ENCODE results near the gene ODC1.

ODC1 gene

GRCh38 chr2:10402062-10402585 lies 46.0 kb downstream of the ODC1 start:
- TF ChIP-seq CTCF (IDR thresholded peaks at IDR 0.05; ENCODE audit: borderline replicate concordance, extremely low read depth, low read length, poor library complexity, severe bottlenecking) (no peak), EZH2 (IDR thresholded peaks at IDR 0.05; ENCODE audit: borderline replicate concordance, low read depth, low read length, severe bottlenecking) (no peak)
- Histone ChIP-seq H3K27ac (ENCODE audit: low read length) (no peak overlapping the region), H2AFZ (ENCODE audit: low read depth, low read length) (no peak overlapping the region), H4K20me1 (ENCODE audit: insufficient read depth, low read length) (no peaks in the 10 kb centered on the region), H3K36me3 (ENCODE audit: insufficient read depth, low read length) (no peaks in the 10 kb centered on the region), H3K4me1 (ENCODE audit: insufficient read depth, low read length) (no peaks in the 10 kb centered on the region), H3K9me3 (ENCODE audit: insufficient read depth, low read length, severe bottlenecking) (no peaks in the 10 kb centered on the region), H3K4me3 (ENCODE audit: low read depth in 1 of 2, low read length in 2 of 2) (no peak overlapping the region), H3K27me3 (ENCODE audit: insufficient read depth, low read length, poor library complexity) (no peaks in the 10 kb centered on the region), H3K79me2 (ENCODE audit: insufficient read depth, low read length) (no peaks in the 10 kb centered on the region), H3K9ac (ENCODE audit: low read depth, low read length) (no peak overlapping the region), H3K4me2 (ENCODE audit: insufficient read depth, low read length) (no peak overlapping the region)
- DNase-seq (no peak), ATAC-seq (ENCODE audit: insufficient read depth, low read depth) (no peak)

- no peak overlapping the region for H2AFZ ChIP-seq (ENCODE audit: low read depth, low read length)
- peaks cover 2% of the 10 kb centered on the region; the same call in 1 of the 2 replicates for H4K20me1 ChIP-seq (ENCODE audit: insufficient read depth, low read length)
- no peak overlapping the region for H3K4me3 ChIP-seq (ENCODE audit: low read depth in 1 of 2, low read length in 2 of 2)
- H3K27ac ChIP-seq (ENCODE audit: low read length): no peak overlapping the region
- ATAC-seq (ENCODE audit: insufficient read depth, low read depth) (no peak), DNase-seq (no peak)
- TF ChIP-seq EZH2 (IDR thresholded peaks at IDR 0.05; ENCODE audit: borderline replicate concordance, low read depth, low read length, severe bottlenecking): no peak
- no peak for TF ChIP-seq CTCF (IDR thresholded peaks at IDR 0.05; ENCODE audit: borderline replicate concordance, extremely low read depth, low read length, poor library complexity, severe bottlenecking)
- H3K4me2 ChIP-seq (ENCODE audit: insufficient read depth, low read length): no peak overlapping the region
- H3K9ac ChIP-seq (ENCODE audit: low read depth, low read length): no peak overlapping the region
- H3K4me1 ChIP-seq (ENCODE audit: insufficient read depth, low read length): no peaks in the 10 kb centered on the region
- no peaks in the 10 kb centered on the region for H3K36me3 ChIP-seq (ENCODE audit: insufficient read depth, low read length)
- H3K79me2 ChIP-seq (ENCODE audit: insufficient read depth, low read length): no peaks in the 10 kb centered on the region
- H3K27me3 ChIP-seq (ENCODE audit: insufficient read depth, low read length, poor library complexity): no peaks in the 10 kb centered on the region
- H3K9me3 ChIP-seq (ENCODE audit: insufficient read depth, low read length, severe bottlenecking): no peaks in the 10 kb centered on the region
Observed at GRCh38 chr2:10400978-10401951, 46.9 kb downstream of the ODC1 start.

- H3K27ac ChIP-seq (ENCODE audit: low read length): no peak overlapping the region
- H3K9me3 ChIP-seq (ENCODE audit: insufficient read depth, low read length, severe bottlenecking): no peaks in the 10 kb centered on the region
- no peak overlapping the region for H3K4me3 ChIP-seq (ENCODE audit: low read depth in 1 of 2, low read length in 2 of 2)
- no peak overlapping the region for H3K9ac ChIP-seq (ENCODE audit: low read depth, low read length)
- H4K20me1 ChIP-seq (ENCODE audit: insufficient read depth, low read length): peaks cover 9% of the 10 kb centered on the region; the same call in 1 of the 2 replicates
- DNase-seq: no peak
- no peak for ATAC-seq (ENCODE audit: insufficient read depth, low read depth)
- H2AFZ ChIP-seq (ENCODE audit: low read depth, low read length): no peak overlapping the region
- no peak overlapping the region for H3K4me2 ChIP-seq (ENCODE audit: insufficient read depth, low read length)
- H3K36me3 ChIP-seq (ENCODE audit: insufficient read depth, low read length): no peaks in the 10 kb centered on the region
- no peaks in the 10 kb centered on the region for H3K27me3 ChIP-seq (ENCODE audit: insufficient read depth, low read length, poor library complexity)
- TF ChIP-seq EZH2 (IDR thresholded peaks at IDR 0.05; ENCODE audit: borderline replicate concordance, low read depth, low read length, severe bottlenecking) (no peak), CTCF (IDR thresholded peaks at IDR 0.05; ENCODE audit: borderline replicate concordance, extremely low read depth, low read length, poor library complexity, severe bottlenecking) (no peak)
- H3K79me2 ChIP-seq (ENCODE audit: insufficient read depth, low read length): no peaks in the 10 kb centered on the region
- no peaks in the 10 kb centered on the region for H3K4me1 ChIP-seq (ENCODE audit: insufficient read depth, low read length)
Observed at GRCh38 chr2:10400568-10400977, 47.6 kb downstream of the ODC1 start.
